ENCODE measurements around the gene PRKCQ.

DNA sequence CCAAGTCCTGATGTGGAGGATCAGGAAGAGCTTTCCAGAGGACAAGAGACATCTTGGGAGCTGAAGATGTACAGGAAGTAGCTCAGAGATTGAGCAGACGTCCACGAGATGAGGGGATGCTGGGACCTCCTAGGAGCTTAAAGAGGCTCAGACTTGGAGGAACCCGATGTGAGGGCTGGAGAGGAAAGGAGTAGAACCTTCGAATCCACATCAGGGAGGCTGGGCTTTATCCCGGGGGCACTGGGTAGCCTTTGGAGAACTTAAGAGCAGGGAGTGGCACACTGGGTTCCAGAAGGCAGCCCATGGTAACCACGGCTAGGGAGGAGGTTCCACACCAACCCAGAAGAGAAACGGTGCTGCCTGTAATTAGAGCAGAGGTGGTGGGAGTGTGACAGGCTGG is 10.8 kb downstream of the PRKCQ start:
- TF ChIP-seq POLR2AphosphoS5 (IDR thresholded peaks at IDR 0.05; ENCODE audit: low read depth, low read length): no peak
- no peak for TF ChIP-seq POLR2A (IDR thresholded peaks at IDR 0.05; ENCODE audit: low read depth, low read length)
